GM10248 (cell line): ENCODE measurements around the gene ATXN2L.
"Not testable (repeated sequence)": the region's sequence is repeated elsewhere in the genome, so short reads cannot be mapped to it uniquely, and the experiment has no call there.

Experiments
- CTCF ChIA-PET: fragments of 300-600 bp; sonication (Branson Sonifier 250); formaldehyde crosslinking; extraction: SDS; loops from one replicate; lab custom pipeline; 2021; ENCODE audit warnings: antibody characterized with exemption; lab: Yijun Ruan, JAX
- POLR2A ChIA-PET: fragments of 350-650 bp; sonication (Branson Sonifier 250); formaldehyde crosslinking; extraction: SDS; loops from one replicate; lab custom pipeline; 2020; ENCODE audit warnings: antibody characterized with exemption; lab: Yijun Ruan, JAX
- DNase-seq: peaks from one replicate; pipeline ENCODE4 v3.0.0; 2012; ENCODE audit errors: extremely low spot score
- TF ChIP-seq, protein P1 (sequence below): IDR thresholded peaks from 2 replicates; pipeline ENCODE4 v1.5.1; 2012; ENCODE audit warnings: mild to moderate bottlenecking, low read depth; ENCODE audit errors: extremely low read depth, missing control alignments, control extremely low read depth

ATXN2L gene

DNA sequence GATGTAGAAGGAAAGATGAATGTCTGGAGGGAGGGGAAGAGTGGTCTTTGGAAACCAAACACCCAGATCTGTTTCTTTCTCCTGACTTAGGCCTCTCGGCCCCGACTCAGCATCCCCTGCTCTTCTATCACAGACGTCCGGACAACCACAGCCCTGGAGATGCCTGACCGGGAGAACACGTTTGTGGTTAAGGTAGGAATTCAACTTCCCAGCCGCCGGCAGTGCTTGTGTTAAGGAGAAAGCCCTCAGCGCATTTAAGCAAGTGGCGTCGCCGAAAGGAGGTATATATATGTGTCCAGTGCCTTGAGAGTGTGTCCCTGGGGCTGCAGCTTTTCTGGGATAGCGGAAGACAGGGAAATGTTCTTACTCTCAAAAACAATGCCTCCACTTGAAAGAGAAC lies 44.4 kb downstream of the ATXN2L start:
- TF ChIP-seq, protein P1, sequence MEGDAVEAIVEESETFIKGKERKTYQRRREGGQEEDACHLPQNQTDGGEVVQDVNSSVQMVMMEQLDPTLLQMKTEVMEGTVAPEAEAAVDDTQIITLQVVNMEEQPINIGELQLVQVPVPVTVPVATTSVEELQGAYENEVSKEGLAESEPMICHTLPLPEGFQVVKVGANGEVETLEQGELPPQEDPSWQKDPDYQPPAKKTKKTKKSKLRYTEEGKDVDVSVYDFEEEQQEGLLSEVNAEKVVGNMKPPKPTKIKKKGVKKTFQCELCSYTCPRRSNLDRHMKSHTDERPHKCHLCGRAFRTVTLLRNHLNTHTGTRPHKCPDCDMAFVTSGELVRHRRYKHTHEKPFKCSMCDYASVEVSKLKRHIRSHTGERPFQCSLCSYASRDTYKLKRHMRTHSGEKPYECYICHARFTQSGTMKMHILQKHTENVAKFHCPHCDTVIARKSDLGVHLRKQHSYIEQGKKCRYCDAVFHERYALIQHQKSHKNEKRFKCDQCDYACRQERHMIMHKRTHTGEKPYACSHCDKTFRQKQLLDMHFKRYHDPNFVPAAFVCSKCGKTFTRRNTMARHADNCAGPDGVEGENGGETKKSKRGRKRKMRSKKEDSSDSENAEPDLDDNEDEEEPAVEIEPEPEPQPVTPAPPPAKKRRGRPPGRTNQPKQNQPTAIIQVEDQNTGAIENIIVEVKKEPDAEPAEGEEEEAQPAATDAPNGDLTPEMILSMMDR, result no peak
- no peak for DNase-seq
- CTCF ChIA-PET, result interaction anchor here (1.8 kb wide), 1 partner anchor 78 kb away, joined by 6 read pairs; no protein-coding TSS in a partner anchor
- POLR2A ChIA-PET, result no interaction called here

DNA sequence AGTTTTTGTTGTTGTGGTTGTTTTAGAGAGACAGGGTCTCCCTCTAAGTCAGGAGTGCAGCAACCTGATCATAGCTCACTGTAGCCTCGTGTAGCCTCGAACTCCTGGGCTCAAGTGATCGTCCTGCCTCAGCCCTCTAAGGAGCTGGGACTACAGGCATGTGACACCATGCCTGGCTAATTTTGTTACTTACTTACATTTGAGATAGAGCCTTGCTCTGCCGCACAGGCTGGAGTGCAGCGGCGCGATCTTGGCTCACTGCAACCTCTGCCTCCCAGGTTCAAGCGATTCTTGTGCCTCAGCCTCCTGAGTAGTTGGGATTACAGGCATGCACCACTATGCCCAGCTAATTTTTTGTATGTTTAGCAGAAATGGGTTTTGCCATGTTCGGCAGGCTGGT lies 44.8 kb downstream of the ATXN2L start:
- DNase-seq, POLR2A ChIA-PET: not testable (repeated sequence)
- CTCF ChIA-PET, result interaction anchor here (1.8 kb wide), 1 partner anchor 77 kb away, joined by 6 read pairs; no protein-coding TSS in a partner anchor

DNA sequence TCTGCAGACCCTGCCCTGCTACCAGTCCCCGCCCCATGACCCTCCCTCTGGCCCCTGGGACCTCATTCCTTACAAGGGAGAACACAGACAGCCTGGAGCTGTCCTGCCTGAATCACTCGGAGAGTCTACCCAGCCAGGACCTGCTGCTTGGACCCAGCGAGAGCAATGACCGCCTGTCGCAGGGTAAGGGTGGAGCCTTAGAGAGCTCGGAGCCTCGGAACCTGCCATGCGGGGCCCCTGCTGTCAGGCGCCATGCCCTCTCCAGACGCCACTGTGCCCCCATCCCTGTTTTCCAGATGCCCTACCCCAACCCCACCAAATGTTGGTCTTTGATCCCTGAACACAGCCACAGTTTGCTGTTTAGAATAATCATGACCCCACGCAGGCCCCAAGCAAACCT lies 46.4 kb downstream of the ATXN2L start:
- CTCF ChIA-PET, result interaction anchor here (8.3 kb wide), 1 partner anchor 76 kb away, joined by 65 read pairs; no protein-coding TSS in a partner anchor
- POLR2A ChIA-PET, result no interaction called here
- no peak for DNase-seq
- TF ChIP-seq, protein P1, result no peak

DNA sequence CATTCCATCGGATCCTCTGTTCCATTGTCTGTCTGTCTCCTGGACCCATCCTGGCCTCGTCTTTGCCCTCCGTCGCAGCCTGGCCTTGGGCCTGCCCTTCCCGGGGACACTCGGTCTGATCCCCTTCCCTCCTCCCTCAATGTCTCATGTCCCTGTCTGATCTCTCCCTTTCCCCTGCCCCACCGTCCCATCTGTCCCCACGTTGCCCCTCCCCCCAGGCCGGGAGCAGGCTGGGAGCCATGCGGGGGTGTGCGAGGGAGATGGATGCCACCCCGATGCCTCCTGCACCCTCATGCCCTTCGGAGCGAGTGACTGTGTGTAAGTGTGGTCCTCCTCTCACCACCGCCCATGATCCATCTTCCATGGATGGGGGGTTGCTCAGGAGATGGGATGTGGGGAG lies 50.2 kb downstream of the ATXN2L start:
- ChIA-PET POLR2A (interaction anchor here (1.3 kb wide), 1 partner anchor 60 kb away, joined by 3 read pairs; no protein-coding TSS in a partner anchor), CTCF (interaction anchor here (1.0 to 8.3 kb wide), 11 partner anchors 7 to 76 kb away, joined by 3 to 65 read pairs (median 4); partner anchors contain the start of genes CD19 and SH2B1)

DNA sequence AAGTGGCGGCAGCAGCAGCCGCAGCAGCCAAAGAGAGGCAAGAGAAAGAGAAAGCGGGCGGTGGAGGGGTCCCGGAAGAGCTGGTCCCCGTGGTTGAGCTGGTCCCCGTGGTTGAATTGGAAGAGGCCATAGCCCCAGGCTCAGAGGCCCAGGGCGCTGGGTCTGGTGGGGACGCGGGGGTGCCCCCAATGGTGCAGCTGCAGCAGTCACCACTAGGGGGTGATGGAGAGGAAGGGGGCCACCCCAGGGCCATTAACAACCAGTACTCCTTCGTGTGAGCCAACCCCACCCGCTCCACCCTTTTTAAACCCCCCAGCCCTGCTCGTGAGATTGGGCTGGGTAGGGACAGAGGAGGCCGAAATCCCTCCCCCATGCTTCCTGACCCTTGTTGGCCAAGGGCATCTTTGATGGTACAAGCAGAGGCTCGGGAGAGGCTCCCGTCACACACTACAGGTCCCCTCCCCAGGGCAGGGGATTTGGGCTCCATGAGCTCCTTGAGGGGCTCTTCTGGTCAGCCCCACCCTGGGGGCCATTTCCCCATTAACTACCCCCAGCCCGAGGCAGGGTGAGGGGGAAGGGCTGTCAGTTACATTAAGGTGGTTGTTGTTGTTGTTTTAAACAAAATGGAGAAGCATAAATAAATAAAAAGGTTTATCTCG lies 50.9 kb downstream of the ATXN2L start:
- TF ChIP-seq, protein P1, result peak; percentile 55
- peak; percentile 74 for DNase-seq

More for the DNA sequence above, 50.2 kb downstream of the ATXN2L start:
- TF ChIP-seq, protein P1, result no peak
- no peak for DNase-seq

DNA sequence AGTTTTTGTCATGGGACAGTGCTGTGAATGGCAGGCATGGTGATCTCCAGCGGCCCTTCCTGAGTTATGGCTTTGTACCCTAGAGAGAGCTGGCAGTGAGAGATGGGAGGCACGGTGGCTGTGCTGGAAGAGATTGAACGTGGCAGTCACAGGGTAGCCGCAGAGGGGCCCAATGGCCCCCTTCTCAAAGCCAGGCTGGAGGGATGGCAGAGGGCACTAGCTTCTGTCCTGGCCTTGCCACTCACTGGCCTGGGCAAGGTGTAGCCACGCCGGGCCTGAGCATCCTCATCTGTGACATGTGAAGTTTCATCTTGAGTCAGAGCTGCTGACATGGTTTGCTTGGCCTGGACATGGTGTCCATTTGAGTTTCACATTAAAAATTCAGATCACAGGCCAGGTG lies 51.6 kb downstream of the ATXN2L start:
- DNase-seq, result no peak
- TF ChIP-seq, protein P1, result no peak
- ChIA-PET CTCF (interaction anchor here (0.8 to 8.3 kb wide), 17 partner anchors 8 to 103 kb away, joined by 3 to 65 read pairs (median 5); partner anchors contain the start of gene SH2B1), POLR2A (interaction anchor here (1.1 to 1.3 kb wide), 2 partner anchors 50 to 58 kb away, joined by 3 to 4 read pairs; no protein-coding TSS in a partner anchor)

More for the DNA sequence above, 50.9 kb downstream of the ATXN2L start:
- ChIA-PET POLR2A (interaction anchor here (0.6 to 1.3 kb wide), 3 partner anchors 39 to 59 kb away, joined by 3 to 15 read pairs (median 4); no protein-coding TSS in a partner anchor), CTCF (interaction anchor here (0.9 to 8.3 kb wide), 16 partner anchors 8 to 104 kb away, joined by 3 to 65 read pairs (median 4); partner anchors contain the start of genes CD19 and SH2B1)
